HepG2 (cell line): ENCODE results near the gene ATRAID. TPM values are rescaled to one million over a fixed set of nuclear protein-coding genes. Genes with fewer than 3 reads are reported as not detected.

Source experiments
- AGO2 ChIP-seq: fragments of 200-400 bp; formaldehyde crosslinking; optimal IDR thresholded peaks from 2 replicates; pipeline ENCODE3; 2017; ENCODE audit warnings: mild to moderate bottlenecking, low read depth, low read length, moderate library complexity
- CENPX ChIP-seq: sonication (generic); formaldehyde crosslinking; IDR thresholded peaks from 2 replicates; pipeline ENCODE4 v1.9.0; 2021; ENCODE audit warnings: mild to moderate bottlenecking, missing genetic modification reagents, moderate library complexity
- GABPB1 ChIP-seq: IDR thresholded peaks from 2 replicates; pipeline ENCODE4 v1.6.1; 2016; ENCODE audit warnings: mild to moderate bottlenecking, missing genetic modification reagents, moderate library complexity, missing compliant biosample characterization
- HOXA5 ChIP-seq: sonication (generic); formaldehyde crosslinking; IDR thresholded peaks from 2 replicates; pipeline ENCODE4 v1.4.0; 2020; ENCODE audit warnings: missing genetic modification reagents
- PRPF4 ChIP-seq: fragments of 200-400 bp; formaldehyde crosslinking; IDR thresholded peaks from 2 replicates; pipeline ENCODE4 v1.6.1; 2016; ENCODE audit warnings: low read length, low read depth; ENCODE audit not compliant: poor library complexity, severe bottlenecking
- RBFOX2 ChIP-seq: fragments of 200-400 bp; formaldehyde crosslinking; IDR thresholded peaks from 2 replicates; pipeline ENCODE4 v1.6.1; 2017; ENCODE audit warnings: low read depth, mild to moderate bottlenecking, low read length
- SIN3B ChIP-seq: fragments of 150-350 bp; IDR thresholded peaks from 2 replicates; pipeline ENCODE4 v1.6.1; 2014; ENCODE audit warnings: low read length
- SNAPC2 ChIP-seq: sonication (generic); formaldehyde crosslinking; IDR thresholded peaks from 2 replicates; pipeline ENCODE4 v1.8.1; 2022; ENCODE audit warnings: mild to moderate bottlenecking, missing genetic modification reagents
- TBX2 ChIP-seq: sonication (generic); formaldehyde crosslinking; IDR thresholded peaks from 2 replicates; pipeline ENCODE4 v1.5.0; 2020; ENCODE audit warnings: missing genetic modification reagents, mild to moderate bottlenecking, borderline replicate concordance
- TFE3 ChIP-seq: IDR thresholded peaks from 2 replicates; pipeline ENCODE4 v1.6.1; 2016
- ZBTB40 ChIP-seq, 2 experiments: fragments of 450-650 bp in 1 of 2; sonication (generic) in 1 of 2; formaldehyde crosslinking in 1 of 2; IDR thresholded peaks; 2 replicates each; pipeline versions ENCODE4 v1.6.1 to v1.8.0; 2016 to 2022; ENCODE audit warnings: antibody characterized with exemption in 1 of 2, mild to moderate bottlenecking in 1 of 2, missing genetic modification reagents in 1 of 2
- ZNF253 ChIP-seq: sonication (generic); formaldehyde crosslinking; IDR thresholded peaks from 2 replicates; pipeline ENCODE4 v1.8.0; 2022; ENCODE audit warnings: mild to moderate bottlenecking, missing genetic modification reagents, borderline replicate concordance
- ZNF430 ChIP-seq: sonication (generic); formaldehyde crosslinking; IDR thresholded peaks from 2 replicates; pipeline ENCODE4 v1.9.0; 2021; ENCODE audit warnings: mild to moderate bottlenecking, missing genetic modification reagents
- ZNF772 ChIP-seq: sonication (generic); formaldehyde crosslinking; IDR thresholded peaks from 2 replicates; pipeline ENCODE4 v1.5.0; 2020; ENCODE audit warnings: mild to moderate bottlenecking, missing genetic modification reagents
- polyA plus RNA-seq, 8 experiments: library from polyadenylated mRNA; depleted of rRNA in 3 of 8; stranded (reverse) in 7 of 8; unstranded in 1 of 8; fragments of >200 nt; fragmentation: Illumina TruSeq in 4 of 8; extraction: Trizol in 4 of 8; gene quantifications; 2 replicates each; pipeline versions ENCODE4 v1.2.1 to v1.2.3, GENCODE V29; 2011 to 2016; ENCODE audit warnings: low read depth in 4 of 8, missing spikeins in 1 of 8, mixed read lengths in 1 of 8; ENCODE audit not compliant: insufficient read depth in 1 of 8
- total RNA-seq, 5 experiments: library from RNA; depleted of rRNA; stranded (reverse); fragments of >200 nt; fragmentation: Illumina TruSeq; extraction: Trizol; gene quantifications; 2 replicates each; pipeline ENCODE4 v1.2.3, GENCODE V29; 2016; ENCODE audit warnings: low read depth in 1 of 5

Gene ATRAID
- total and polyA plus RNA-seq, 2 of the 13 experiments (the other 11 are each of a cell fraction or from before 2014, with no cell fraction given): 207 to 382 TPM

- TF ChIP-seq ZBTB40 (IDR thresholded peaks at IDR 0.05) (no peak), ZBTB40 (CRISPR knock-in tag; IDR thresholded peaks at IDR 0.05) (0 out of 2 replicates have a peak, but pooled peaks have one; percentile 28), SNAPC2 (no peak), TFE3 (CRISPR knock-in tag) (no peak), RBFOX2 (peak; percentile 53; the same call in 1 of the 2 replicates), SIN3B (no peak), AGO2 (no peak), ZNF430 (CRISPR knock-in tag) (0 out of 2 replicates have a peak, but pooled peaks have one; percentile 45), HOXA5 (CRISPR knock-in tag) (0 out of 2 replicates have a peak, but pooled peaks have one; percentile 16), CENPX (no peak), TBX2 (peak; percentile 37; the same call in 1 of the 2 replicates), GABPB1 (CRISPR knock-in tag) (peak; percentile 34; the same call in 1 of the 2 replicates), PRPF4 (no peak), ZNF772 (peak; percentile 49; the same call in 1 of the 2 replicates), ZNF253 (CRISPR knock-in tag) (0 out of 2 replicates have a peak, but pooled peaks have one; percentile 33)
Observed at GRCh38 chr2:27262379-27263286, 50.8 kb downstream of the ATRAID start, which contains the start of gene SLC30A3 (continued).
